ENCODE measurements around the gene PRDX4. TPM values are rescaled to one million over a fixed set of nuclear protein-coding genes. Genes with fewer than 3 reads are reported as not detected.
A peak's percentile ranks its signal among the peaks of the same experiment; 100 is the strongest.

The PRDX4 gene
- total RNA-seq, 1 donor from 2014 or later, result 149 TPM

GRCh38 chrX:23626651-23627050 is 40.6 kb upstream of the PRDX4 start:
- Histone ChIP-seq H4K20me1 (ENCODE audit: low read depth) (no peaks in the 10 kb centered on the region), H3K79me2 (ENCODE audit: low read depth) (no peaks in the 10 kb centered on the region), H3K27me3 (no peaks in the 10 kb centered on the region), H3K9me3 (ENCODE audit: low read depth) (no peaks in the 10 kb centered on the region), H3K4me2 (no peak overlapping the region), H3K27ac (no peak overlapping the region), H2AFZ (replicated peaks) (no peak overlapping the region), H3K4me1 (no peaks in the 10 kb centered on the region), H3F3A (ENCODE audit: low read depth) (no peaks in the 10 kb centered on the region), H3K36me3 (no peaks in the 10 kb centered on the region), H3K9ac (no peak overlapping the region), H3K4me3 (no peak overlapping the region)
- Mint-ChIP-seq H3K9me3 (no peaks in the 10 kb centered on the region), H3K36me3 (no peaks in the 10 kb centered on the region), H3K4me3 (no peak overlapping the region), H3K27ac (no peak overlapping the region), H3K27me3 (ENCODE audit: insufficient read depth, low read depth) (no peaks in the 10 kb centered on the region), H3K4me1 (no peaks in the 10 kb centered on the region)
- no peak for DNase-seq (ENCODE audit: low spot score)
- TF ChIP-seq, protein P1, sequence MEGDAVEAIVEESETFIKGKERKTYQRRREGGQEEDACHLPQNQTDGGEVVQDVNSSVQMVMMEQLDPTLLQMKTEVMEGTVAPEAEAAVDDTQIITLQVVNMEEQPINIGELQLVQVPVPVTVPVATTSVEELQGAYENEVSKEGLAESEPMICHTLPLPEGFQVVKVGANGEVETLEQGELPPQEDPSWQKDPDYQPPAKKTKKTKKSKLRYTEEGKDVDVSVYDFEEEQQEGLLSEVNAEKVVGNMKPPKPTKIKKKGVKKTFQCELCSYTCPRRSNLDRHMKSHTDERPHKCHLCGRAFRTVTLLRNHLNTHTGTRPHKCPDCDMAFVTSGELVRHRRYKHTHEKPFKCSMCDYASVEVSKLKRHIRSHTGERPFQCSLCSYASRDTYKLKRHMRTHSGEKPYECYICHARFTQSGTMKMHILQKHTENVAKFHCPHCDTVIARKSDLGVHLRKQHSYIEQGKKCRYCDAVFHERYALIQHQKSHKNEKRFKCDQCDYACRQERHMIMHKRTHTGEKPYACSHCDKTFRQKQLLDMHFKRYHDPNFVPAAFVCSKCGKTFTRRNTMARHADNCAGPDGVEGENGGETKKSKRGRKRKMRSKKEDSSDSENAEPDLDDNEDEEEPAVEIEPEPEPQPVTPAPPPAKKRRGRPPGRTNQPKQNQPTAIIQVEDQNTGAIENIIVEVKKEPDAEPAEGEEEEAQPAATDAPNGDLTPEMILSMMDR (IDR thresholded peaks at IDR 0.05), result peak; percentile 40
- TF ChIP-seq EZH2 (IDR thresholded peaks at IDR 0.05), result no peak

DNA sequence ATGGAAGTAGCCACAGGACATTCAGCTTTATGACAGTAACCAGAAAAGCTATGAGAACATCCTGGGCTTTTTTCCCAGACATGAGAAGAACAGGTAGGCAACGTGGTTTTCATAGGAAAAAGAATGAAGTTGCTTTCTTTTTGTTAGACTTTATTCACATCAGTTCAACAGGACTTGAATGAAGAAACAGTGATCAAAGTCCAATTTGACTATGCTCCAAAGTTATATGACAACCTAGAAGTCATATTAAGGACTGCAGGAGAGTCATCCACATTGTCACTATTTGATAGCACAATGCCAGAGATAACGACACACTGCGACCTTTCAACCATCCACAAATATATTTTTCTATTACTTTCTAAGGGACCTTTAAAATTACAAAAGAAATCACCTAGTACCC is 39.2 kb upstream of the PRDX4 start:
- Histone ChIP-seq H2AFZ (replicated peaks) (no peak overlapping the region), H3K9ac (no peak overlapping the region), H3K27ac (no peak overlapping the region), H3F3A (ENCODE audit: low read depth) (no peaks in the 10 kb centered on the region), H3K79me2 (ENCODE audit: low read depth) (no peaks in the 10 kb centered on the region), H3K9me3 (ENCODE audit: low read depth) (no peaks in the 10 kb centered on the region), H3K4me1 (no peaks in the 10 kb centered on the region), H3K27me3 (no peaks in the 10 kb centered on the region), H3K4me2 (no peak overlapping the region), H4K20me1 (ENCODE audit: low read depth) (no peaks in the 10 kb centered on the region), H3K36me3 (no peaks in the 10 kb centered on the region), H3K4me3 (no peak overlapping the region)
- no peak overlapping the region for H3K27ac Mint-ChIP-seq
- no peaks in the 10 kb centered on the region for H3K9me3 Mint-ChIP-seq
- H3K36me3 Mint-ChIP-seq, result no peaks in the 10 kb centered on the region
- no peak for DNase-seq (ENCODE audit: low spot score)
- H3K4me3 Mint-ChIP-seq, result no peak overlapping the region
- no peaks in the 10 kb centered on the region for H3K4me1 Mint-ChIP-seq
- TF ChIP-seq EZH2phosphoT487 (IDR thresholded peaks at IDR 0.05) (no peak), EZH2 (IDR thresholded peaks at IDR 0.05) (no peak)
- TF ChIP-seq, protein P1 (IDR thresholded peaks at IDR 0.05), result no peak
- H3K27me3 Mint-ChIP-seq (ENCODE audit: insufficient read depth, low read depth), result no peaks in the 10 kb centered on the region

GRCh38 chrX:23631136-23631535 is 36.2 kb upstream of the PRDX4 start:
- Histone ChIP-seq H3K27me3 (no peaks in the 10 kb centered on the region), H3K9ac (no peak overlapping the region), H3K9me3 (ENCODE audit: low read depth) (no peaks in the 10 kb centered on the region), H4K20me1 (ENCODE audit: low read depth) (no peaks in the 10 kb centered on the region), H3K36me3 (no peaks in the 10 kb centered on the region), H3K4me2 (no peak overlapping the region), H3K4me3 (no peak overlapping the region), H3K27ac (no peak overlapping the region), H3K4me1 (no peaks in the 10 kb centered on the region), H2AFZ (replicated peaks) (no peak overlapping the region), H3K79me2 (ENCODE audit: low read depth) (no peaks in the 10 kb centered on the region), H3F3A (ENCODE audit: low read depth) (no peaks in the 10 kb centered on the region)
- H3K4me1 Mint-ChIP-seq, result no peaks in the 10 kb centered on the region
- H3K27ac Mint-ChIP-seq, result no peak overlapping the region
- H3K36me3 Mint-ChIP-seq, result no peaks in the 10 kb centered on the region
- no peaks in the 10 kb centered on the region for H3K9me3 Mint-ChIP-seq
- no peak for TF ChIP-seq EZH2 (IDR thresholded peaks at IDR 0.05)
- no peak for TF ChIP-seq EZH2phosphoT487 (IDR thresholded peaks at IDR 0.05)
- TF ChIP-seq, protein P1 (IDR thresholded peaks at IDR 0.05), result no peak
- DNase-seq (ENCODE audit: low spot score), result no peak
- peaks cover 3% of the 10 kb centered on the region for H3K27me3 Mint-ChIP-seq (ENCODE audit: insufficient read depth, low read depth)
- no peak overlapping the region for H3K4me3 Mint-ChIP-seq

Measured in neural progenitor cell (in vitro differentiated cells).